Measurements from ENCODE around the gene TLE3.

The TLE3 gene

GRCh38 chr15:70029297-70029701, 68.4 kb downstream of the TLE3 start:
- DNase-seq (ENCODE audit: low spot score): no peak

- DNase-seq (ENCODE audit: low spot score): no peak
Measured at GRCh38 chr15:70027518-70027917, 70.2 kb downstream of the TLE3 start.

- DNase-seq (ENCODE audit: low spot score): no peak
Measured at GRCh38 chr15:70026991-70027390, 70.7 kb downstream of the TLE3 start.

GRCh38 chr15:70025413-70026296, 72.1 kb downstream of the TLE3 start:
- no peak for DNase-seq (ENCODE audit: low spot score)

GRCh38 chr15:70024521-70024920, 73.2 kb downstream of the TLE3 start:
- no peak for DNase-seq (ENCODE audit: low spot score)

- DNase-seq (ENCODE audit: low spot score): peak; percentile 37
Measured at GRCh38 chr15:70023769-70024491, 73.8 kb downstream of the TLE3 start.

GRCh38 chr15:70023064-70023768, 74.5 kb downstream of the TLE3 start:
- peak; percentile 32 for DNase-seq (ENCODE audit: low spot score)

GRCh38 chr15:70020229-70020628, 77.5 kb downstream of the TLE3 start:
- no peak for DNase-seq (ENCODE audit: low spot score)

GRCh38 chr15:70018646-70019600, 78.8 kb downstream of the TLE3 start:
- DNase-seq (ENCODE audit: low spot score): no peak

GRCh38 chr15:70017801-70018200, 79.9 kb downstream of the TLE3 start:
- DNase-seq (ENCODE audit: low spot score): no peak

- no peak for DNase-seq (ENCODE audit: low spot score)
Measured at GRCh38 chr15:70017025-70017424, 80.7 kb downstream of the TLE3 start.

GRCh38 chr15:70016511-70016994, 81.2 kb downstream of the TLE3 start:
- DNase-seq (ENCODE audit: low spot score): no peak

GRCh38 chr15:70014860-70015490, 82.7 kb downstream of the TLE3 start:
- no peak for DNase-seq (ENCODE audit: low spot score)

- DNase-seq (ENCODE audit: low spot score): no peak
Measured at GRCh38 chr15:70014331-70014730, 83.4 kb downstream of the TLE3 start.

- DNase-seq (ENCODE audit: low spot score): no peak
Measured at GRCh38 chr15:70013656-70014313, 83.9 kb downstream of the TLE3 start.

GRCh38 chr15:70012895-70013294, 84.8 kb downstream of the TLE3 start:
- no peak for DNase-seq (ENCODE audit: low spot score)

- DNase-seq (ENCODE audit: low spot score): no peak
Measured at GRCh38 chr15:70008697-70009290, 88.9 kb downstream of the TLE3 start.

GRCh38 chr15:70006259-70007147, 91.2 kb downstream of the TLE3 start:
- no peak for DNase-seq (ENCODE audit: low spot score)

- no peak for DNase-seq (ENCODE audit: low spot score)
Measured at GRCh38 chr15:70004826-70005225, 92.9 kb downstream of the TLE3 start.
